T1000 (cell line): ENCODE data around the gene CAST.
"Not testable (repeated sequence)": the region's sequence is repeated elsewhere in the genome, so short reads cannot be mapped to it uniquely, and the experiment has no call there.

Experiments
- DNase-seq: peaks from one replicate; lab custom pipeline; 2025; ENCODE audit warnings: mixed read lengths; lab: John Stamatoyannopoulos, UW

CAST gene, protein sequence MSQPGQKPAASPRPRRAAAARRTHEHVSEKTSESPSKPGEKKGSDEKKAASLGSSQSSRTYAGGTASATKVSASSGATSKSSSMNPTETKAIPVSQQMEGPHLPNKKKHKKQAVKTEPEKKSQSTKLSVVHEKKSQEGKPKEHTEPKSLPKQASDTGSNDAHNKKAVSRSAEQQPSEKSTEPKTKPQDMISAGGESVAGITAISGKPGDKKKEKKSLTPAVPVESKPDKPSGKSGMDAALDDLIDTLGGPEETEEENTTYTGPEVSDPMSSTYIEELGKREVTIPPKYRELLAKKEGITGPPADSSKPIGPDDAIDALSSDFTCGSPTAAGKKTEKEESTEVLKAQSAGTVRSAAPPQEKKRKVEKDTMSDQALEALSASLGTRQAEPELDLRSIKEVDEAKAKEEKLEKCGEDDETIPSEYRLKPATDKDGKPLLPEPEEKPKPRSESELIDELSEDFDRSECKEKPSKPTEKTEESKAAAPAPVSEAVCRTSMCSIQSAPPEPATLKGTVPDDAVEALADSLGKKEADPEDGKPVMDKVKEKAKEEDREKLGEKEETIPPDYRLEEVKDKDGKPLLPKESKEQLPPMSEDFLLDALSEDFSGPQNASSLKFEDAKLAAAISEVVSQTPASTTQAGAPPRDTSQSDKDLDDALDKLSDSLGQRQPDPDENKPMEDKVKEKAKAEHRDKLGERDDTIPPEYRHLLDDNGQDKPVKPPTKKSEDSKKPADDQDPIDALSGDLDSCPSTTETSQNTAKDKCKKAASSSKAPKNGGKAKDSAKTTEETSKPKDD

DNA sequence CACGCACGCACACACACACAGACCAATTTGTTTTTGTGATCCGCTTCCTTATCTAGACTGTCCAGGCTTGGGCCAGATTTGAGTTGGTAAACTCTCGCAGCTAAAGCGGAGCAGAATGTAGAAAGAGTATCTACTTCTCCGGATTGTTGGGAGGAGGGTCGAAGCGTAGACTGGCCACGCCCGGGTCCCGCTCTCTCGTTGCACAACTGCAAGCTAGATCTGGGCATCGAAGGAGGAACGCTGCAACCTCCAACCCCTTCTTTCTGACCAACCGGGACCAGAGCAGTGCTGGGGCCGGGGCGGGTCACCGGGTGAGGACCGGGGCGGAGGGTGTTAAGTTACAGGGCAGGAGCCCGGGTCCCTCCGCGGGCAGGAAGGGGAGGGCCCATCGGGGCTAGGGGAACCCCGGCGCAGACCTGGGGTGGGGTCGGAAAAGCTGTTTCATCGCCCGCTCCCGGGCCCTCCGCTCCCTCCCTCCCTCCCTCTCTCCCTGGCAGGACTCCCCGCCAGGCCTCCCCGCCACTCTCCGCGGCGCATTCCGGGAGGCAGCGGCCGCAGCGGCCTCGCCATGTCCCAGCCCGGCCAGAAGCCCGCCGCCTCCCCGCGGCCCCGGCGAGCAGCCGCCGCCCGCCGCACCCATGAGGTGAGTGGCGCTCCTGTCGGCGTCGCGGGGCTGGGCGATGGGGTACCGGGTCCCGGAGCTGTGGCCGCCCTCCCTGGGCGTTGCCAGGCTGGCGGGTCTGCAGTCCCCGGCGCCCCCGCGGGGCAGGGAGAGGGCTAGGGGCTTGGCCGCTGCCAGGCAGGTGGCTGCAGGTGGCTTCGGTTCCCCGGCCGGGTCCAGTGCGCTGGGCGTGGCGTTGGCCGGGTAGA, at the start of gene CAST:
CAST (plus strand) TSS at position 522 of the 870 bp plus-strand sequence; CDS start at position 569, 47 bp downstream.
- DNase-seq, result peak; percentile 80

DNA sequence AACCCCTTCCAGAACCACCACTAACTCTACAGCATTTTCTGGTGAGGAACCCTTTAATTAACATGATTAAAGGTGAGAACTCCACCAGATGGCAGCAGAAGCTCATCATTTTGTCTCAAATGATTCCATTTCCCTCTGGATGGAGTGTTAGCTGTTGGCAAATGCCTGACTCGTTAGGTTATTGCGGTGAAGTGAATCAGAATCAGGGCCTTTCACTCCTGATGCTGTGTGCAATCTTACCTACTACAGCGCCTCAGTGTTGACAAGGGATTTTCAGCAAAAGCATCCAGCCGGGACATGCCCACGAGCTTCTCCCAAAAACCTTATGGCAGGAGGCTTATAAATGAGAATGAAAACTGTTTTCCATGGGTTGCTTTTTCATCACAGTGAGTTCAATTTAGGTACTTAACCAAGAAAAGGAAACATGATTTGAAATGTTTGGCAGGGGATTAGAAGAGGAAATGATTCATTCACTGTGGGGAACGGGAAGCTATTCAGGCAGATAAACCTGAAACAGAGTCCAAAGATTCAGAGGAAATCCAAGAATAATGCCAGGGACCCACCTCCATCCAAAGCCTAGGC, 48.0 kb upstream of the CAST start:
- DNase-seq, result peak; percentile 68

DNA sequence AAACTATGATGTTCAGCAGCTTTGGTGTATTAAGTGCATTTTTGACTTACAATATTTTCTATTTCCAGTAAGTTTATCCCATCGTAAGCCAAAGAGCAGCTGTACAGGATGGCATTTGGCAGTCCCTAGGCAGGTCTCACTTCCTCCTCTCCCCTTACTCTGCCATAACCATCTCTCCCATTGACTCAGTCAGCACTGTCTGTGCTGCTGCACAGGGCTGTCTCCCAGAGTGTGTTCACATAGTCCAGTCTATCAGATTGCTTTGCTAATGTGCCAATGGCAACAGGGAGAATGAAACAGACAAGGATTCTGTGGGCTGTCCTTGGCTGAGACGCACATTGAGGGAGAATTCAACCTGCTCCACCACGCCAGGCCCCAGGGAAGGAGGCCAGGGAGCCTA, 47.0 kb upstream of the CAST start:
- DNase-seq, result no peak

DNA sequence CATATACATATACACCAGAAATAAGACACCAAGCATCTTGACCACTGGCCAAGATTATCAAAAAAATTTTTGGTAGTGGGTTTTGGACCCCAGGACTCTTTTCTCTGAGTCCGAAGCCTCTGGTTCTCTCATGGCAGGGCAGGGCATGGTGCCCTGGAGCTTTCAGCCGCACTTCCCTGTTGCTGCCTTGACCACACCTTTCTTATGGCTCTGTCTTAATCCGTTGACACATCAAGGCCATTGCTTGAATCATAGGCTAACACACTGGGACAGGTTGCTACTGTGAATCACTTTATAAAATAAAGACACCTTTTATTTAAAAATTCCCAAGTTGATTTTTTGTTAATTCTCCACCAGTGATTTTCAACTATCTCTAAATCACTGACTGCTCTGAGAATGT, 45.4 kb upstream of the CAST start:
- no peak for DNase-seq

DNA sequence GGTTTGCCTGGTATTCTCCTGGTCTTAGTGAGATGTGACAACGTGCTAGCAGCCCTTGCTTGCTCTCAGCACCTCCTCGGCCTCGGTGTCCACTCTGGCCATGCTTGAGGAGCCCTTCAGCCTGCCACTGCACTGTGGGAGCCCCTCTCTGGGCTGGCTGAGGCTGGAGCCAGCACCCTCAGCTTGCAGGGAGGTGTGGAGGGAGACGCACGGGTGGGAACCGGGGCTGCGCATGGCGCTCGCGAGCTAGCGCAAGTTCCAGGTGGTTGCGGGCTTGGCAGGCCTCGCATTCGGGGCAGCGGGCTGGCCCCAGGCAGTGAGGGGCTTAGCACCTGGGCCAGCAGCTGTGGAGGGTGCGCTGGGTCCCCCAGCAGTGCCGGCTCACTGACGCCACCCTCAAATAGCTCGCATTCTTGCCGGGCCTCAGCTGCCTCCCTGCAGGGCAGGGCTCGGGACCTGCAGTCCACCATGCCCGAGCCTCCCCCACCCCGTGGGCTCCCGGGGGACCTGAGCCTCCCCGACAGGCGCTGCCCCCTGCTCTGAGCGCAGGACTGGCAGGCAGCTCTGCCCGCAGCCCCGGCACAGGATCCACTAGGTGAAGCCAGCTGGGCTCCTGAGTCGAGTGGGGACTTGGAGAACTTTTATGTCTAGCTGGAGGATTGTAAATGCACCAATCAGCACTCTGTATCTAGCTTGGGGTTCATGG, 43.7 kb upstream of the CAST start:
- DNase-seq, result not testable (repeated sequence)

DNA sequence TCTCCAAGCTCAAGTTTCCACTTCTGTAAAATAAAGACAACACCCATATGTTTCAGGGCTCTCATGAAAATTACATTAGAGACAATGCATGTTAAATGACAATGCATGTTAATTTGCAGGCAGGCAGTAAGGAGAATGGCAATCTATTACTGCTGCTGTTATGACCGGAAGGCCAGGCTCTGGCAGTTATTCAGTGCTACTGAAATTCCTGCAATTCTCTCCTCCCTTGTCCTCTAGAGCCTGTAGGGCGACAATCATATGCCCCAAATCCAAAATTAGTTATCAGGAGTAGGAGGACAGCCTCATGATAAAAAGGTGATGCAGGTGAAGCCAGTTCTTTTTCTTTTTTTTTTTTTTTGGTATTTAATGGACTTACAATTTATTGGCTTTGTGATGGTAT, 42.2 kb upstream of the CAST start:
- no peak for DNase-seq

DNA sequence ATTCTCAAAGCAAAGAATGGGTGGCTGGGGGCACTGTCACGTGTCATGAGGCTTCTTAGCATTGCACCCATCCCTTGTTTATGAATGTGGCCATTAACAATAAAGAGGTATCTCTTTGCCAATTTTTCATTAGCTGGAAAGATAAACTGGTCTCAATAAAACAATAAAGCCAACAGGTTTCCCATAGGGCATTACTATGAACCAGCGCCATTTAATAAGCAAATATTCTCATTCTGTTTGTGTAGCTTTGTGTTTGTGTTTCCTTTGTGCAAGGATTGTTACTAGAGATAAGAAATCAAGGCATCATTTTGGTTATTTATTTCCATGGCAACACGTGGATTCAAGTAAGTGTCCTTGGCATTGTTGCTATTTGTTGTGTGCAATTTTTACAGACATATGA, 37.6 kb upstream of the CAST start:
- DNase-seq, result no peak

DNA sequence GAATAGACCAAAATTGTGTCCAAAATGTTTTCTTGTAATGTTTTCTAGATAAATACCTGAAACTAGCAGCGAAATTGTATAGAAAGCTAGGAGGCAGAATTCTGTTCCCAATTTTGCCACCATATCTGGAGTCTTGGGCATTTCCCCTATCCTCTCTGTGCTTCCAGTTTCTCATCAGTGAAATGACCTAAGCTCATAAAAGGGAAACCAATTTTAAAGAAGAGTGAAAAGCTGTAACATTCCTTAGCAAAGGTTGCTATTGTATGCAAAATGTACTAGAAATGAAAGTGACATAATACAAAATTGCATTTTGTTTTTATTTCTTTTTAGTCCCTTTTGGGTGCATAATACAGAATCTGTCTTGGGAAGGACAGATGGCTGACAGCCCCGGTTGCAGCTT, 36.8 kb upstream of the CAST start:
- no peak for DNase-seq

DNA sequence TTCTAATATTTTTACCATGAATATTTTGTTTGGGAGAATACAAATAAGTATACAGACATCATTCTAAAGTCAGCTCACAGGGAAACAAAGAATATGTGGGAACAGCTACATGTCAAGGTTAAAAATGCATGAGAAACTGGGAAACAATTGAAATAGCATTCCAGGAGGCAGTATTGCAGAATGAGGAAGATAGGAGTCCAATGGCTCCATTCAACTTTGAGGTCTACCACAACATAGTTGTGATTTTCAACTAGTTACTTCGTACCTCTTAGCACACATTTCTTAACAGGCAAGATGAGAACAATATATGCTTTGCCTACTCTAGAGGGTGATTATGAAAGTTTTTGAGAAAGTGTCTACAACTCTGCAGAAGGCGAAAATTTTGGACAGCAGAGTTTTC, 35.2 kb upstream of the CAST start:
- no peak for DNase-seq

DNA sequence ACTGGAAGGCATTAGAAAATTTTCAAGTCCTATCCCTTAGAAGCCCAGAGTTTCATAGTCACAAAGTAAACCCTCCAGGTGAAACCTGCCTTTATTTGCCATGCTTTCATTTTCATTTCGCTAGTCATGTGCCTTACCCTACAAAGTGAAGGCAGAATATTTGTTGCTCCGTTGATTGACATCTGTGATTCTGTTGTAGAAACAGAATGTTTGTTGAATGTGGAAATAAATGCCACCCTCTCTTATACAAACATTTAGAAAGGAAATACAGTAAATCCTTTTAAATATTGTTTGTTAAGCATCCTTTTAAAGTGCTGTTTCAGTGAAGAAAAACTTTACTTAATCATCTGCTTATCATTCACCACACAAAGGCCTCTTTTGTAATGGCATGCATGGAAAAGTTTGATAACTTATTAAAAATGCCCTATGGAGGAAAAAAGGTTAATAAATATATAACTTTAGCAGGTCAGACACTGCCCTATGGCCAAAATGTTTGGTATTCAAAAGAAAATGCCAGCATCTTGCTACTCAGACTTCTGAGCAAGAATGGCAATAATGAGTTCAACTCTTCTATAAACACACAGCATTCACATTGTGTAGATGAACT, 34.3 kb upstream of the CAST start:
- no peak for DNase-seq

DNA sequence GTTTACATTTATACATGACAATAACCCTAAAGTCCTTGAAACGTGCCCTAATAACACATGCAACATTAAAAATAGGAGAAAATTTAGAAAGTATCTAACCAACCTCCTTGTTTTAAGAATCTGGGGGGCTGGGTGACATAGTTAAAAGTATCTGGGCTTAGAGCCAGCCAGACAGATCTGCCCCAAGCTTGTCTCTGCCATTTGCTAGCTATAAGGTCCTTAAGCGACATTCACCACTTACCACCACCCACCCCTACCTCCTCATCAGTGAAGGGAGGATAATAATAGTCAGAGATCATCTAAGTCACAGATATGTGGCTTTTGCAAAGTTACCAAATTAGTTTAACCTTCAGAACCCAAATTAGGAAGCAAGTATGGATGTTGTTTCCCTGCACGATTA, 33.8 kb upstream of the CAST start:
- no peak for DNase-seq

DNA sequence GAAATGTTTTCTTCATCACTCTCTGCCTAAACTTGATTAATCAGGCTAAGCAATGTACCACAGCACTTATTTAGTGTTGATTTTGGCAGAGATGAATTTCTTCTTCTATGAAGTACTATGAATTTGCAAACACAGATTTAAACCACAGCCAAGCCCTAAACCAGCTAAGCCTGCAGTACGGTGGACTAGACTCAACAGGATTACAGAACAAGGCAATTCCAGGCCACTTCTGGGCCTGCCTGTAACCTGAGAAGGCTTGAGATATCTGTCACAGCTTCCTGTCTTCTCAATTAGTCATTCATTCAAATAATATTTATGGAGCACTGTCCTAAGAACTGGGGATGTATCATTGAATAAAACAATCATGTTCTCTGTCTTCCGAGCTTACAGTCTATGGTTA, 32.4 kb upstream of the CAST start:
- peak; percentile 38 for DNase-seq

DNA sequence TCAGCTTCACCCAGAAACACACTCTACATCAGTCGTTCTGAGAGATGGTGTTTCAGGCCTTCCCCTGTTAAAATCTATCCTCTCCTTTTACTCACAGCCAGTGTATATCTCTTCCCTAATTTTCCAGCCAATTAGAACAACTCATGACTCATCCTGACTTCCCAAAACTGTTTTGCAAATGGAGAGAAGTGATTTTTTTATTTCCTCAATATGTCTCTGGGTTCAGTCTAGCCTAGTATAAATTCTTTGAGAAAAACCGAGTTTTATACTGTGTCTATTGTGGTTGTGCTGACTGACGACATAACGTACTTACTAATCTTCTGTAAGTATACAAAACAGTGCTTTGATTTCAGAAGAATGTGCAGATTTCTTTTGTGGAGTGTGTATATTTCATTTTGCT, 28.4 kb upstream of the CAST start:
- no peak for DNase-seq

DNA sequence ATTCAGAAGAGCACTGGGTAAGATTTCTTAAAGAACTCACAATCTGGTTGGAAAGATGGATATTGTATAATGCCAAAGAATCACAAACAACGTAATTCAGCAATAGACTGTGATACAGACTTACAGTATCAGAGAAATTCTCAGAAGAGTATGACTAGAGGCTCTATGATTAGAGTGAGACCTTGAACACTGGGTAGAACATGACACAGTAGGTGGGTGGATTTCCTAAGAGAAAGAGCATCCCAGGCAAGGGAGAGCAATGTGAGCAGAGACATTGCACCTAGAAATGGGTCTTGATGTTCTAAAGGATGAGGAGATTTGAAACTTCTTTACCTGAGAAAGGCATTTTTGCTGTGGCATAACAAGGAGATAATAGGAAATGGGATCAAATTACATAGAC, 27.3 kb upstream of the CAST start:
- DNase-seq, result no peak

DNA sequence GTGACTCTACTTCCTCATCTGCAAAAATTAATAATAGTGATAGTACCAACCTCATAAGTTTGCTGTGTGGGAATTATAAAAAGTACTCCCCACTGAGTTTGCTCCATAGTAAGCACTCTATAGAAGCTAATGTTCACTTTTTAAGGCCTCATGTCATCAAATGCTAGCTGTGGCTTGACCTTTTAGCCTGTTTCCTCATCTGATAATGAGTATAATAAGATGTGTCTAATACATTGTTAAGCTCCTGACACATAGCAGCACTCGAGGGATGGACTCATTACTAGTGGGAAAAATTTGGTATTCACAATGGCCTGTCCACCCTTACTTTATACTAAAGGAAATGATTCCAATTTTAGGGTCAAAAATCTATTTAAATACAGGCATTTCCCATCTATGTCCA, 26.1 kb upstream of the CAST start:
- DNase-seq, result no peak

DNA sequence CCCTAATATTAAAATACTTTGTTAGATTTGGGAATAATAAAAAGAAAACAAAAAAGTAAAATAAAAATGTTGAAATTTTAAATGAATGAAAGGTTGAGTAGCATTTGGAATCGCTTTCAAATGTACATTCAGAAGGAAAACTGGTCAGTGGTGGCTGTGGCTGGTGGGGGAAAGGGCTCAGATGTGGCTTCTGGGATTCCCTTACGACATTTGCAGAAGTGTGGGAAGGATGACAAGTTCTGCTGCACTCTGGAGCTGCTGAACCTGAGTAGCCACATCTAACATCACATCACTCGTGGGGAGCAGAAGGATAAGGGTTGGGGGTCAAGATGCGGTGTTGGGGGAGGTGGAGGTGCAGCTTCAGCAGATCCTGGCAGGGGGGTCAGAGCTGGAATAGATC, 25.6 kb upstream of the CAST start:
- no peak for DNase-seq

DNA sequence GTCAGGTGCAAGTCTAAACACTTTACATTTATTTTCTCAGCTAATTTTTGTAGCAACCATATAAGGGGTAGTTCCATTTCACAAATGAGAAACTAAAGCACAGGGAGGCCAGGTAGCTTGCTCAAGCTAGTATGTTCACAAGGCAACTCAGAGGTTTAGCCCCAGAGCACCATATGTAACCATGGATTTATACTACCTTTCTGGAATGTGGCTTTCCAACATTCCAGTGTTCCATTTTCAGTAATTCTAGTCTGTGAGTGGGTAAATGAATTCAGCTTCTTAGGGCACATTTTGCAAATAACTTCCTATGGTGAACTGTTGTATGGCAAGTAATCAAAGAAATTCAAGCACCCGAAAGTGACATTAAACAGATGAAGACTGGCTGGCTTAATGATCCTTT, 25.0 kb upstream of the CAST start:
- DNase-seq, result no peak

DNA sequence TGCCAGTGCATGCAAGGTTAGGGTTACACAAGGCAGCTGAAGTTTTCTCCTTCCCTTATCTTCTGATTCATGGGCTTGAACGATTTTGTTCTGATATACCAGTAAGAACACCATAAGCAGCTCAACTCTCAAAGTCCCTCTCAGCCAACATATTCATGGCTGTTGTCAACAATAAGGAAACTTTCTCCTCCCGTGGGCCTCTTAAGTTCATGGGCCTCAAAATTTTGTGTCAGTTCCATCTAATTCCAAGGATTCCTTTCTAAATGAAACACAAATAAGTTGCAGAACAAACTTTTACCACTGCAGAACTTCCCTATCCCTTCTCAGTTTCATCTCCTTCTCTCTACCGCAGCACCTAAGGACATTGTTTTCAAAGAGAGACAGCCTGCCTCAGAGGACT, 23.6 kb upstream of the CAST start:
- no peak for DNase-seq

DNA sequence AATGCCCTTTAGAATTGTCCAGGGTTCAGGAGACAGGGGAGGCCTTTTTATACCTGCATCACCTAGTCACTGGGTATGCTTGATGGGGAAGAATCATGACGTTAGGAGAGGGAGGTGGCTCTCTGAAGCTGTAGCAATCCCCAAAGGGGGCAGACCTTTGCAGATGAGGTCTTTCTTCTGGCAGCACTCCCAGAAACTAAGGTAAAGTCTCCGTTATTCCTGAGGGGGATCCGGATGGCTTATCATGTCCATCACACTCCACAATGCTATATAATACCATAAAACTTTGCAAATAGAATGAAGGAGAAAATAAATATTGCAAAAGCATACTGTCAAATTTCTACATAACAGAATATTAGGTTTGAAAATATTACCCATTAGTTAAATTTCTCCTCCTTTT, 21.5 kb upstream of the CAST start:
- DNase-seq, result no peak

DNA sequence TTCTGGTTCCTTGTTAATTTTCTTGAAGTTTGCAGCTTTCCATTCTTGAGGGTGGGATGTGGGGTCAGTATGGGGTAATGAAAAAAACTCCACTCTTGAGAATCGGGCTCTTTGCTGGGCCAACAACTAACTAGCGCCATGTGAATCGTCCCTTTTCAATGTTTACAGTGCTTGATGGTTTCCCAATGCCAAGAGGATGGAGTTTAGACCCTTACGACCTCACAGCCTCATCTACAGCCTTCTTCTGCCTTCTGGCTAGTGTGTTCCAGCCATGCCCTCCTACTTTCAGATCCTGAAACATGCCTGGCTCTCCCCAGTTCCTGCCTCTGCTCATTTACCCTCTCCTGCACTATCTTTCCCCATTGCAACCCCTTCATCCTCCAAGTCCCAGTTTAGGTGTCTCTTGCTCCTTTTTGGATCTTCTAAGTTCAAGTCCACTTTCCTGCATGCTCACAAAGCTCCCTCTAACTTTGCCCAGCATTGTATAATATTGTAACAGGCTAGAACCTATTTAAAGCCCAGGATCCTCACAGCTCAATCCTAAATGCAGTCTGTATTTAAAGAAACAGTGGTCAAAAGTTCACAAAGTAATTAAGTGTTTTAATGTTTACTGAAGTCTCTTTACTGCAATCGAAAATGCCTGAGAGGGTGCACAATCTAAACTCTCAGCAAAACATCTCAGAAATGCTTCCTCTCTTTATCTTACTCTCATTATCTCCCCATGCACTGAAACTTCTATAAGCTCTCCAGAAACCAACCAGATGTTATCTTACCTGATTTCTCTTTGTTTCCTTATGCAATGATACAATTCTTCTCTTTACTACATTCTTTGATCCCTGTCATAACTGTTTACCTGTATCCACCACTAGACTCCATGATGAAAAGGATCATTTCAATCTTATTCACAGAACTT, 20.6 kb upstream of the CAST start:
- no peak for DNase-seq
